Panc1 (cell line): ENCODE results near the gene FAM241B. TPM values are rescaled to one million over a fixed set of nuclear protein-coding genes. Genes with fewer than 3 reads are reported as not detected.

ENCODE experiments used
- ATAC-seq: fragments of 200-7000 bp; cut with Tn5 transposase; 2 replicates; pipeline ENCODE4 v1.9.1; 2020; ENCODE audit warnings: mild to moderate bottlenecking, moderate library complexity
- BruUV-seq: library from RNA; stranded (reverse); fragments of 400-500 nt; replicated peaks from 2 replicates; lab custom pipeline; 2021; lab: Mats Ljungman, UMichigan
- CTCF ChIA-PET: fragments of 300-600 bp; sonication (Branson Sonifier 250); formaldehyde crosslinking; loops from one replicate; lab custom pipeline; 2022; ENCODE audit warnings: antibody characterized with exemption; lab: Charles Lee
- POLR2A ChIA-PET: fragments of 300-600 bp; sonication (Branson Sonifier 250); formaldehyde crosslinking; loops from one replicate; lab custom pipeline; 2022; ENCODE audit warnings: antibody characterized with exemption; lab: Charles Lee
- DNase-seq: peaks from one replicate; pipeline ENCODE4 v3.0.0-alpha.2; 2010; ENCODE audit warnings: low read depth, low spot score
- H3K27ac ChIP-seq: 2 replicates; pipeline ENCODE4 v1.5.1; 2011; ENCODE audit warnings: mild to moderate bottlenecking, low read length, inconsistent platforms
- H3K27me3 ChIP-seq: fragments of 200-500 bp; sonication (Bioruptor generic); 2 replicates; pipeline ENCODE4 v1.6.0; 2014; ENCODE audit warnings: low read length, inconsistent platforms; ENCODE audit not compliant: control insufficient read depth, insufficient read depth
- H3K36me3 ChIP-seq: fragments of 200-500 bp; sonication (Bioruptor generic); 2 replicates; pipeline ENCODE4 v1.5.1; 2014; ENCODE audit warnings: inconsistent platforms, mild to moderate bottlenecking, low read length, moderate library complexity; ENCODE audit not compliant: control insufficient read depth, insufficient read depth
- H3K4me1 ChIP-seq: 2 replicates; pipeline ENCODE4 v1.5.1; 2011; ENCODE audit warnings: inconsistent platforms, mild to moderate bottlenecking, low read length, moderate library complexity; ENCODE audit not compliant: control insufficient read depth, insufficient read depth
- H3K4me3 ChIP-seq, 2 experiments: 2 replicates each; pipeline ENCODE4 v1.5.1; 2011 to 2012; ENCODE audit warnings: low read depth in 2 of 2, low read length in 2 of 2, mild to moderate bottlenecking in 2 of 2, inconsistent platforms in 1 of 2, moderate library complexity in 1 of 2
- H3K9me3 ChIP-seq: fragments of 200-500 bp; sonication (Bioruptor generic); 2 replicates; pipeline ENCODE4 v1.5.1; 2014; ENCODE audit warnings: low read depth, mild to moderate bottlenecking, inconsistent platforms, low read length, moderate library complexity; ENCODE audit not compliant: control insufficient read depth, insufficient read depth
- CTCF ChIP-seq: fragments of 450-650 bp; IDR thresholded peaks from 2 replicates; pipeline ENCODE4 v1.5.1; 2017; ENCODE audit warnings: mild to moderate bottlenecking
- POLR2AphosphoS5 ChIP-seq: IDR thresholded peaks from 2 replicates; pipeline ENCODE4 v1.6.1; 2012; ENCODE audit warnings: mild to moderate bottlenecking, low read depth, low read length, moderate library complexity
- REST ChIP-seq, 2 experiments: IDR thresholded peaks; 2 replicates each; pipeline ENCODE4 v1.6.1; 2011 to 2012; ENCODE audit warnings: low read depth in 2 of 2, control low read depth in 1 of 2, low read length in 1 of 2, mild to moderate bottlenecking in 1 of 2, moderate library complexity in 1 of 2; ENCODE audit not compliant: insufficient read depth in 1 of 2
- SIN3A ChIP-seq: IDR thresholded peaks from 2 replicates; pipeline ENCODE4 v1.6.1; 2012; ENCODE audit warnings: low read depth, mild to moderate bottlenecking, low read length, moderate library complexity, borderline replicate concordance; ENCODE audit not compliant: insufficient read depth
- TCF7L2 ChIP-seq: IDR thresholded peaks from 2 replicates; pipeline ENCODE4 v1.6.1; 2011; ENCODE audit warnings: mild to moderate bottlenecking, low read depth, low read length, inconsistent platforms
- in situ Hi-C: cut with HindIII; loops from 2 replicates; pipeline ENCODE4 v1.10.0; 2016; ENCODE audit warnings: low sequenced_read_pairs, low pct_unique_long_range_greater_than_20kb
- intact Hi-C: fragments of 100-400 bp; cut with micrococcal nuclease; formaldehyde crosslinking; loops from one replicate; pipeline ENCODE4 v1.10.0; 2022; ENCODE audit not compliant: unreplicated experiment
- total RNA-seq: library from RNA; stranded (reverse); gene quantifications from one replicate; pipeline ENCODE4 v1.2.1, GENCODE V29; 2021; ENCODE audit not compliant: unreplicated experiment

The FAM241B gene
- total RNA-seq, 1 experiment from 2014 or later, result 29.1 TPM

GRCh38 chr10:69676301-69676700 is 46.3 kb downstream of the FAM241B start:
- Histone ChIP-seq H3K4me3 (no peak overlapping the region), H3K27me3 (peaks cover 59% of the 10 kb centered on the region), H3K27ac (no peak overlapping the region), H3K9me3 (no peaks in the 10 kb centered on the region), H3K4me1 (no peaks in the 10 kb centered on the region), H3K36me3 (no peaks in the 10 kb centered on the region)
- intact Hi-C loops (no loop called here), in situ Hi-C loops (no loop called here)
- DNase-seq (no peak), ATAC-seq (no peak)
- POLR2A ChIA-PET, result no interaction called here
- CTCF ChIA-PET, result no interaction called here
- TF ChIP-seq REST (IDR thresholded peaks at IDR 0.05; ENCODE audit: insufficient read depth in 1 of 2, low read depth in 2 of 2, low read length in 1 of 2), result no peak
- TF ChIP-seq CTCF, result no peak
- TF ChIP-seq TCF7L2, result no peak
- BruUV-seq, result no TSS peak

- no peak overlapping the region for H3K4me3 ChIP-seq
- CTCF ChIA-PET, result no interaction called here
- in situ Hi-C loops, result no loop called here
- TF ChIP-seq CTCF, result no peak
- TF ChIP-seq SIN3A, result no peak
- TF ChIP-seq POLR2AphosphoS5, result no peak
- no peak for TF ChIP-seq REST (IDR thresholded peaks at IDR 0.05; ENCODE audit: insufficient read depth in 1 of 2, low read depth in 2 of 2, low read length in 1 of 2)
- no peak for TF ChIP-seq TCF7L2
- no peaks in the 10 kb centered on the region for H3K4me1 ChIP-seq
- no peaks in the 10 kb centered on the region for H3K9me3 ChIP-seq
- BruUV-seq, result no TSS peak
- no peak for ATAC-seq
- no peak for DNase-seq
- peaks cover 54% of the 10 kb centered on the region for H3K27me3 ChIP-seq
- H3K36me3 ChIP-seq, result no peaks in the 10 kb centered on the region
- POLR2A ChIA-PET, result no interaction called here
- intact Hi-C loops, result no loop called here
- H3K27ac ChIP-seq, result no peak overlapping the region
These were observed 48.1 kb downstream of the FAM241B start for GRCh38 chr10:69677985-69678654.
